RCC 7860 (cell line): ENCODE results near the gene SMURF1.
"Not testable (repeated sequence)": the region's sequence is repeated elsewhere in the genome, so short reads cannot be mapped to it uniquely, and the experiment has no call there.

ENCODE experiments used
- DNase-seq: peaks from one replicate; pipeline ENCODE4 v3.0.0-alpha.2; 2015; ENCODE audit warnings: low spot score
- FAIRE-seq: peaks from 2 replicates; lab custom pipeline; 2012; peaks lifted over from hg19 to GRCh38; lab: Jason Lieb, UNC

The SMURF1 gene

GRCh38 chr7:99143853-99144672, at the start of gene SMURF1:
Gene SMURF1, minus strand, starts transcription at chr7:99144108. Its CDS starts 328 bp downstream, at chr7:99143780.
- peak; percentile 39 for DNase-seq
- no peak for FAIRE-seq

- FAIRE-seq (no peak), DNase-seq (no peak)
Observed at GRCh38 chr7:99191869-99192596, 48.1 kb upstream of the SMURF1 start.

- DNase-seq: no peak
- no peak for FAIRE-seq
Observed at GRCh38 chr7:99190359-99191009, 46.6 kb upstream of the SMURF1 start.

- no peak for DNase-seq
- no peak for FAIRE-seq
Observed at GRCh38 chr7:99189222-99189621, 45.3 kb upstream of the SMURF1 start.

DNA sequence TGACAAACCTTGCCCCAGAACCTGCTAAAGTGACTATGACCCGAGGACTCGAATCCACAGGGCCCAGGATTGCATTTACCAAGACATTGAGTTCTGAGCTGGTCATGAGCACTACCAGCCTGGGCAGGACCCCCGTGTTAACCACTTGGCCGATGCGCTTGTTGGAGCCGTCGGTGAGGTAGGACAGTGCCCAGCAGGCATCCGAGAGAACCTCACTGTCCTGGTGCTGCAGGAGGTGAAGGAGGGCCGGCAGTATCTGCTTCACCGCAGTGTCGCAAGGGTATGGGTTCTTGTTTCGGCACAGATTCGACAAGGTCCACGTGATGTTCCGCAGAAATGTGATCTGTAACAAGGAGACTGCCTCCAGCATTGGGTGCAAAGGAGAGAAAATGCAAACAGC, 44.3 kb upstream of the SMURF1 start:
- no peak for FAIRE-seq
- no peak for DNase-seq

- FAIRE-seq (no peak), DNase-seq (no peak)
Observed at GRCh38 chr7:99184532-99185218, 40.8 kb upstream of the SMURF1 start.

DNA sequence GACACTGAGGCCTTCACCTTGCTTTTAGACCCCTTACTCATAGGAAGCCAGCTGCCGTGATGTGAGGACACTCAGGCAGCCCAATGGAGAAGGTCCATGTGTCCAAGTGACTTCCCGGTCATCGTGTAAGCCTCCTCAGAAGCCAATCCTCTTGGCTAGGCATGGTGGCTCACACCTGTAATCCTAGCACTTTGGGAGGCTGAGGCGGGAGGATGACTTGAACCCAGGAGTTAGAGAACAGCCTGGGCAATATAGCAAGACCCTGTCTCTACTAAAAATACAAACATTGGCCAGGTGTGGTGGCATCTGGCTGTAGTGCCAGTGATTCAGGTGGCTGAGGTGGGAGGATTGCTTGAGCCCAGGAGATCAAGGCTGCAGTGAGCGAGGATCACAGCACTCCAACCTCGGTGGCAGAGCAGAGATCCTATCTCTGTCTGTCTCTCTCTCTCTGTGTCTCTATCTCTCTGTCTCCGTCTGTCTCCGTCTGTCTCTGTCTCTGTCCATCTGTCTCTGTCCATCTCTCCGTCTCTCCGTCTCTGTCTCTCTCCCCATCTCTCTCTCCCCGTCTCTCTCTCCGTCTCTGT, 36.3 kb upstream of the SMURF1 start:
- FAIRE-seq: no peak
- DNase-seq: no peak

- FAIRE-seq (no peak), DNase-seq (no peak)
Observed at GRCh38 chr7:99177165-99177564, 33.3 kb upstream of the SMURF1 start.

GRCh38 chr7:99173787-99174186, 29.9 kb upstream of the SMURF1 start:
- no peak for DNase-seq

GRCh38 chr7:99171731-99172130, 27.8 kb upstream of the SMURF1 start:
- DNase-seq (no peak), FAIRE-seq (no peak)

More at GRCh38 chr7:99173787-99174186, 29.9 kb upstream of the SMURF1 start:
- FAIRE-seq: no peak

DNA sequence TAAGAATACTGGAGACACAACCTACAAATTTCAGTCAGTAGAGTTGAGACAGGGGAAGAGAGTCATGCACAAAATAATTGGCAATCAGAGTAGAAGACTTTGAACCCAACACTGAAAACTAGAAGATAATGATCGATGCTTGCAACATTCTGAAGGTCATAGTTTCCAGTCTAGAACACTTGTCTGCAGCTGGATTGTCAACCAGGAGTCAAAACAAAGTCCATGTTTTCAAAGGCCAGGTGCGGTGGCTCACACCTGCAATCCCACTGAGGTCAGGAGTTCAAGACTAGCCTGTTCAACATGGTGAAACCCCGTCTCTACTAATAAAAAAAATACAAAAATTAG, 26.8 kb upstream of the SMURF1 start:
- no peak for DNase-seq
- FAIRE-seq: no peak

- no peak for DNase-seq
Observed at GRCh38 chr7:99170065-99170729, 26.3 kb upstream of the SMURF1 start.

GRCh38 chr7:99167072-99167471, 23.2 kb upstream of the SMURF1 start:
- DNase-seq (no peak), FAIRE-seq (no peak)

More at GRCh38 chr7:99170065-99170729, 26.3 kb upstream of the SMURF1 start:
- no peak for FAIRE-seq

GRCh38 chr7:99165816-99166215, 21.9 kb upstream of the SMURF1 start:
- FAIRE-seq (no peak), DNase-seq (no peak)

DNA sequence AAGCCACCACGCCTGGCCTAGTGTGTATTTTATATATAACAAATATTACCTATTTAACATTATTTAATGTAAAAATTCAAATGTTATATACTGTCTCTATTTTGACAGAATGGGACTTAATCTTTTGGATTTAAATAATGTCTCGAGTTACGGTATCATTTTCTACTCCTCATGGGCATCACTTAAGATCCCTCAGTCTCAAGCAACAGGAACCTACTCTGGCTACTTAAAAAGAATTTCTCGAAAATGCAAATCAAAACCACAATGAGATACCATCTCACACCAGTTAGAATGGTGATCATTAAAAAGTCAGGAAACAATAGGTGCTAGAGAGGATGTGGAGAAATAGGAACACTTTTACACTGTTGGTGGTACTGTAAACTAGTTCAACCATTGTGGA, 19.8 kb upstream of the SMURF1 start:
- not testable (repeated sequence) for FAIRE-seq, DNase-seq

DNA sequence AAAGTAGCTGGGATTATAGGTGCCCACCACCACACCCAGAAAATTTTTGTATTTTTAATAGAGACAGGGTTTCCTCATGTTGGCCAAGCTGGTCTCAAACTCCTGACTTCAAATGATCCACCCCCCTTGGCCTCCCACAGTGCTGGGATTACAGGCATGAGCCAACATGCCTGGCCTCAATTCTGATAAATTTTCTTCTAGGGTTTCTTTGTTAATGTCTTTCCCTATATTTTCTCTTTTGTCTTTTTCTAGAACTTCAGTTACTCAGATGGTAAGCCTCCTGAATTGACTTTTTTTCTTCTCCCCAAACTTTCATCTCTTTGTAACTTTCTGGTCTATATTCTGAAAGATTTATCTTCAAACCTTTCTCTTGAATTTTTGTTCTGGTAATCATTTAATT, 12.7 kb upstream of the SMURF1 start:
- FAIRE-seq (no peak), DNase-seq (no peak)

DNA sequence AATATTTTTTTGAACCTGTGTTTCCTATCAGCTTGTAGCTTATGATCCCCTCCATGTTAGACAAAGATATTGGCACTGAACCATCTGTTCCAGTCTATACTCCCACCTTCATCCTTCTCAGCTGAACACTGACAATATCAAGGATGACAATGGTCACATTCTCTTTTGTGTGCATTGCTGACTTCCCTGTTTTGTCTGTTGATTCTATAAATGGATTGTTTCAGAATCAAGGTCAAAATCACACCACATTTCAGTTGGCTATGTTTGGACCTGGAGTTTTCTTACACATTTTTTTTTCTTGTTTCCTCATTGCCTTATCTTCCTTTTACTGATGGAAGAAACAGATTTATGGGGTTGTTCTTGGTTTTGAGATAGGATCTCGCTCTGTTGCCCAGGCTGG, 11.3 kb upstream of the SMURF1 start:
- FAIRE-seq (no peak), DNase-seq (no peak)

GRCh38 chr7:99146979-99147378, 3.1 kb upstream of the SMURF1 start:
- no peak for DNase-seq
- FAIRE-seq: no peak

DNA sequence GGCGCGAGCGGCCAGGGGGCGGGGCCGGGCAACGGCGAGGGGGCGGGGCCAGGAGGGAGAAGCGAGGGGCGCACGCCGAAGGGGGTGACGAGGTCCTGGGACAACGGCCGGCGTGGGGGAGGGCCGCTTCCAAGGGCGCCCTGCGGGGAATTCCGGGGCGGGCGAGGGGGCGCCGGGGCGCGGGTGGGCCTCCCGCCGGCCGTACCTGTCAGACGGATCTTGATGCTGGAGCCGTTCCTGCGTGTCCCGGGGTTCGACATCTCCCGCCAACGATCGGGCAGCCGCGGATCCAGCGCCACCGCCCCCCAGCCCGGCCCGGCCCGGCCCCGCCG, 421 bp downstream of the SMURF1 start:
- FAIRE-seq (no peak), DNase-seq (no peak)
